ENCODE results near the gene SH3D19. TPM values are rescaled to one million over a fixed set of nuclear protein-coding genes. Genes with fewer than 3 reads are reported as not detected.

SH3D19 gene
- total RNA-seq, 1 donor from 2014 or later = 39.3 TPM

DNA sequence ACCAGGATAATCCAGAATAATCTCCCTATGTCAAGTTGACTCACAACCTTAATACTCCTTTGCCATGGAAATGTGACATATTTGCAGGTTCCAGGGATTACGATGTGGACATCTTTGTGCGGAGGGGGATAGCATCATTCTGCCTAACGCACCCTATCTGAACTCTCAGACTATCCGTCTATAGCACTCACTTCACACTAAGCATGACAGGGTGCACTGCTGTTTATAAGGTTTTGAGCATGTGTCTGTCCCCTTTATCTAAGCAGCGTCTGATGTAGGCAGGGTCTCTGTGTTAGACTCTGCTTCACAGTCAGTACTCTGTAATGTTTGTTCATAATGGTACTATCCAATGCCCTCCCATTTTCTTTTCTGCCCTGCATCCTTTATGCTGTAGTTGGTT is 91.8 kb downstream of the SH3D19 start:
- no peak overlapping the region for H2AFZ ChIP-seq (replicated peaks)
- H3K9me3 ChIP-seq (ENCODE audit: low read depth) = no peaks in the 10 kb centered on the region
- DNase-seq (ENCODE audit: low spot score) = no peak
- H3K9ac ChIP-seq = no peak overlapping the region
- Mint-ChIP-seq H3K36me3 (peaks cover 17% of the 10 kb centered on the region), H3K27me3 (ENCODE audit: insufficient read depth, low read depth) (no peaks in the 10 kb centered on the region), H3K4me3 (no peak overlapping the region), H3K9me3 (peaks cover 4% of the 10 kb centered on the region), H3K4me1 (no peaks in the 10 kb centered on the region), H3K27ac (no peak overlapping the region)
- no peaks in the 10 kb centered on the region for H3K36me3 ChIP-seq
- H3K4me1 ChIP-seq = no peaks in the 10 kb centered on the region
- no peak for TF ChIP-seq EZH2 (IDR thresholded peaks at IDR 0.05)
- TF ChIP-seq, protein P1, sequence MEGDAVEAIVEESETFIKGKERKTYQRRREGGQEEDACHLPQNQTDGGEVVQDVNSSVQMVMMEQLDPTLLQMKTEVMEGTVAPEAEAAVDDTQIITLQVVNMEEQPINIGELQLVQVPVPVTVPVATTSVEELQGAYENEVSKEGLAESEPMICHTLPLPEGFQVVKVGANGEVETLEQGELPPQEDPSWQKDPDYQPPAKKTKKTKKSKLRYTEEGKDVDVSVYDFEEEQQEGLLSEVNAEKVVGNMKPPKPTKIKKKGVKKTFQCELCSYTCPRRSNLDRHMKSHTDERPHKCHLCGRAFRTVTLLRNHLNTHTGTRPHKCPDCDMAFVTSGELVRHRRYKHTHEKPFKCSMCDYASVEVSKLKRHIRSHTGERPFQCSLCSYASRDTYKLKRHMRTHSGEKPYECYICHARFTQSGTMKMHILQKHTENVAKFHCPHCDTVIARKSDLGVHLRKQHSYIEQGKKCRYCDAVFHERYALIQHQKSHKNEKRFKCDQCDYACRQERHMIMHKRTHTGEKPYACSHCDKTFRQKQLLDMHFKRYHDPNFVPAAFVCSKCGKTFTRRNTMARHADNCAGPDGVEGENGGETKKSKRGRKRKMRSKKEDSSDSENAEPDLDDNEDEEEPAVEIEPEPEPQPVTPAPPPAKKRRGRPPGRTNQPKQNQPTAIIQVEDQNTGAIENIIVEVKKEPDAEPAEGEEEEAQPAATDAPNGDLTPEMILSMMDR (IDR thresholded peaks at IDR 0.05) = no peak
- TF ChIP-seq EZH2phosphoT487 (IDR thresholded peaks at IDR 0.05) = no peak
- peaks cover 9% of the 10 kb centered on the region for H3K79me2 ChIP-seq (ENCODE audit: low read depth)
- H3K4me3 ChIP-seq = no peak overlapping the region
- no peaks in the 10 kb centered on the region for H3F3A ChIP-seq (ENCODE audit: low read depth)
- H4K20me1 ChIP-seq (ENCODE audit: low read depth) = no peaks in the 10 kb centered on the region
- H3K27me3 ChIP-seq = no peaks in the 10 kb centered on the region
- H3K4me2 ChIP-seq = no peak overlapping the region
- no peak overlapping the region for H3K27ac ChIP-seq

DNA sequence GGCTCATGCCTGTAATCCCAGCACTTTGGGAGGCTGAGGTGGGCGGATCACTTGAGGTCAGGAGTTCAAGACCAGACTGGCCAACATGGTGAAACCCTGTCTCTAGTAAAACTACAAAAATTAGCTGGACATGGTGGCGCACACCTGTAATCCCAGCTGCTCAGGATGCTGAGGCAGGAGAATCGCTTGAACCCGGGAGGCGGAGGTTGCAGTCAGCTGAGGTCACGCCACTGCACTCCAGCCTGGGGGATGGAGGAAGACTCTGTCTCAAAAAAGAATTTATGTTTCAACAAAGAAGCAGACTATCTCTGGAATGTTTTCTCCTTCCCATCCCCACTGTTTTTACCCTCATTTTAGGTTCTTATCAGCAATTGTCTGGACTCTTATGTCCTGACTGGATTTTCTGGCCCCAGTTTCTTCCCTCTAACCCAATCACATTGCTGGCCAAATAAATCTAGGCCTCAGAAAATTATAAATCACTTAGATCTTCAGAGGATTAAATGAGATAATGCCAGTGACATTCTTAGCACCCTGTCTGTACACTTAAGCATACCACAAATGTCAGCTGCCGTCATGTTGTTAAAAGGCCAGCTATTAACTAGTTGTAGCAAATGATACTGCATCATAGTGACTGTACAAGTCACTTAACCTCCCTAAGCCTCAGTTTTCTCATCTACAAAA is 93.3 kb downstream of the SH3D19 start:
- Histone ChIP-seq H3K4me3 (no peak overlapping the region), H2AFZ (replicated peaks) (no peak overlapping the region), H3K4me1 (no peaks in the 10 kb centered on the region), H3K27ac (no peak overlapping the region), H3K4me2 (no peak overlapping the region), H3K79me2 (ENCODE audit: low read depth) (peaks cover 11% of the 10 kb centered on the region), H4K20me1 (ENCODE audit: low read depth) (no peaks in the 10 kb centered on the region), H3F3A (ENCODE audit: low read depth) (no peaks in the 10 kb centered on the region), H3K9ac (no peak overlapping the region), H3K36me3 (no peaks in the 10 kb centered on the region), H3K27me3 (no peaks in the 10 kb centered on the region), H3K9me3 (ENCODE audit: low read depth) (no peaks in the 10 kb centered on the region)
- peaks cover 17% of the 10 kb centered on the region for H3K36me3 Mint-ChIP-seq
- DNase-seq (ENCODE audit: low spot score) = no peak
- H3K27me3 Mint-ChIP-seq (ENCODE audit: insufficient read depth, low read depth) = no peaks in the 10 kb centered on the region
- no peak for TF ChIP-seq EZH2phosphoT487 (IDR thresholded peaks at IDR 0.05)
- TF ChIP-seq, protein P1 (IDR thresholded peaks at IDR 0.05) = no peak
- TF ChIP-seq EZH2 (IDR thresholded peaks at IDR 0.05) = no peak
- no peak overlapping the region for H3K4me3 Mint-ChIP-seq
- peaks cover 4% of the 10 kb centered on the region for H3K4me1 Mint-ChIP-seq
- H3K27ac Mint-ChIP-seq = no peak overlapping the region
- peaks cover 4% of the 10 kb centered on the region for H3K9me3 Mint-ChIP-seq

DNA sequence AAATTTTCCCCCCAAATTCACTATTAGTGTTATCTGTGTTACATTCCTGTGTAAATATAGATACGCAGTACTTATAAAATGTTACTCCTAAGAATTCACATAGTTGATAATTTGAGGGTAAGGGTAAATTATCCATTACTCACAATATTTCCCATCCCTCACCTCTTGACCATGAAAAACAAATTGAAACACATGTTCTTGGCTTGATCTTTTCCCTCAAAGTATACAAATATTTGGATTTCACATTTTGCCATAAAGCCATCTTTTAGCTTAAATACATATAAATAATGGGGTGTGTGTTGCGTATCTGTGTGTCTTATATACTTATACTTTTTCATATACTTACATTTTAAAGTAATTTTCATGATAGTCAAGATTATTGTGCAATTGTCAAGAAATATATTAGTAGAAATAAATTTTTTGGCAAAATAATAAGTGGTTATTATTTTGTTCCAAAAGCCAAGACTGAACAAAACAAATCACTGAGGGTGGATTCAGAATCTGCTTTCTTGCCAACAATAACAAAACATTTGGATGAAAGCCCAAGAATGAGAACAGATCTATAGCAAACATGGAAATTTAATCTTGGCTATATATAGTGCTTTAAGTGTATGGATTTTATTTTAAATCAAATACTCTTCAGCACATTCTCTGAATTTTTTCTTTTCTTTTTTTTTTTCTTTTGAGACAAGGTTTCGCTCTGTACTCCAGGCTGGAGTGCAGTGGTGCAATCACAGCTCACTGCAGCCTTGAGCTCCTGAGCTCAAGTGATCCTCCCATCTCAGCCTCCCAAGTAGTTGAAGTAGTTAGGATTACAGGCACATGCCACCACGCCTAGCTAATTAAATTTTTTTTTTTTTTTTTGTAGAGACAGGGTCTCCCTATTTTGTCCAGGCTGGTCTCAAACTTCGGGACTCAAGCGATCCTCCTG is 97.0 kb downstream of the SH3D19 start:
- Mint-ChIP-seq H3K4me1 (peaks cover 4% of the 10 kb centered on the region), H3K27ac (no peak overlapping the region)

More for the DNA sequence above, 97.0 kb downstream of the SH3D19 start:
- Histone ChIP-seq H4K20me1 (ENCODE audit: low read depth) (no peaks in the 10 kb centered on the region), H3K4me3 (no peak overlapping the region), H2AFZ (replicated peaks) (no peak overlapping the region), H3K4me1 (no peaks in the 10 kb centered on the region), H3K27me3 (no peaks in the 10 kb centered on the region), H3K27ac (no peak overlapping the region), H3K4me2 (no peak overlapping the region), H3K9ac (no peak overlapping the region), H3K79me2 (ENCODE audit: low read depth) (peaks cover 15% of the 10 kb centered on the region), H3K9me3 (ENCODE audit: low read depth) (no peaks in the 10 kb centered on the region), H3K36me3 (no peaks in the 10 kb centered on the region), H3F3A (ENCODE audit: low read depth) (no peaks in the 10 kb centered on the region)
- peaks cover 20% of the 10 kb centered on the region for H3K36me3 Mint-ChIP-seq
- DNase-seq (ENCODE audit: low spot score) = no peak
- no peaks in the 10 kb centered on the region for H3K9me3 Mint-ChIP-seq
- no peak overlapping the region for H3K4me3 Mint-ChIP-seq
- H3K27me3 Mint-ChIP-seq (ENCODE audit: insufficient read depth, low read depth) = no peaks in the 10 kb centered on the region
- TF ChIP-seq EZH2 (IDR thresholded peaks at IDR 0.05) (no peak), EZH2phosphoT487 (IDR thresholded peaks at IDR 0.05) (no peak)
- TF ChIP-seq, protein P1 (IDR thresholded peaks at IDR 0.05) = no peak
